ENCODE results near the gene NHSL2. TPM values are rescaled to one million over a fixed set of nuclear protein-coding genes. Genes with fewer than 3 reads are reported as not detected.
A peak's percentile ranks its signal among the peaks of the same experiment; 100 is the strongest.

Gene NHSL2
- total RNA-seq, 1 donor from 2014 or later: 3.8 TPM

- H3K27ac ChIP-seq (replicated peaks): no peak overlapping the region
- H3K27me3 ChIP-seq (ENCODE audit: low read depth): no peaks in the 10 kb centered on the region
- TF ChIP-seq, protein P1, sequence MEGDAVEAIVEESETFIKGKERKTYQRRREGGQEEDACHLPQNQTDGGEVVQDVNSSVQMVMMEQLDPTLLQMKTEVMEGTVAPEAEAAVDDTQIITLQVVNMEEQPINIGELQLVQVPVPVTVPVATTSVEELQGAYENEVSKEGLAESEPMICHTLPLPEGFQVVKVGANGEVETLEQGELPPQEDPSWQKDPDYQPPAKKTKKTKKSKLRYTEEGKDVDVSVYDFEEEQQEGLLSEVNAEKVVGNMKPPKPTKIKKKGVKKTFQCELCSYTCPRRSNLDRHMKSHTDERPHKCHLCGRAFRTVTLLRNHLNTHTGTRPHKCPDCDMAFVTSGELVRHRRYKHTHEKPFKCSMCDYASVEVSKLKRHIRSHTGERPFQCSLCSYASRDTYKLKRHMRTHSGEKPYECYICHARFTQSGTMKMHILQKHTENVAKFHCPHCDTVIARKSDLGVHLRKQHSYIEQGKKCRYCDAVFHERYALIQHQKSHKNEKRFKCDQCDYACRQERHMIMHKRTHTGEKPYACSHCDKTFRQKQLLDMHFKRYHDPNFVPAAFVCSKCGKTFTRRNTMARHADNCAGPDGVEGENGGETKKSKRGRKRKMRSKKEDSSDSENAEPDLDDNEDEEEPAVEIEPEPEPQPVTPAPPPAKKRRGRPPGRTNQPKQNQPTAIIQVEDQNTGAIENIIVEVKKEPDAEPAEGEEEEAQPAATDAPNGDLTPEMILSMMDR (IDR thresholded peaks at IDR 0.05; ENCODE audit: borderline replicate concordance): no peak
- H3K9me3 ChIP-seq (replicated peaks): no peaks in the 10 kb centered on the region
- H3K36me3 ChIP-seq: no peaks in the 10 kb centered on the region
- H3K4me3 ChIP-seq: no peak overlapping the region
- intact Hi-C loops (cut with micrococcal nuclease): no loop called here
- no peaks in the 10 kb centered on the region for H3K4me1 ChIP-seq
- no peak for DNase-seq
These were observed 84.0 kb downstream of the NHSL2 start for GRCh38 chrX:71994601-71995000.

DNA sequence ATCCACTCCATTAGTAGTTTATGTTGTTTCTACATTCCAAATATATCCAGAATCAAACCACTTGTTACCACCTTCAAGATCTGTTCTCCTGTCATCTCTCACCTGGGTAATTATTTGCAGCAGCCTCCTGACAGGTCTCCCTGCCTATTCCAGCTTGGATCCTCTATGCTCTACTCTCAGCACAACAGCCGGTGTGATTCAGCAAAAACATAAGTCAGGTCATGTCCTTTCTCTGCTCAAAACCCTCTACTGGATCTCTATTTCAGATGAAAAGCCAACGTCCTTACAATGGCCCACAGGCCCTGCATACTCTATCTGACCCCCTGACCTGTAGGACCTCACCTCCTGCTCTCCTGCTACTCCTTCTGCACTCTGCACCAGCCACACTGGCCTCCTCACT lies 84.5 kb downstream of the NHSL2 start:
- intact Hi-C loops (cut with micrococcal nuclease): no loop called here
- Histone ChIP-seq H3K9me3 (replicated peaks) (no peaks in the 10 kb centered on the region), H3K4me1 (no peaks in the 10 kb centered on the region), H3K27me3 (ENCODE audit: low read depth) (no peaks in the 10 kb centered on the region), H3K4me3 (no peak overlapping the region), H3K36me3 (no peaks in the 10 kb centered on the region), H3K27ac (replicated peaks) (no peak overlapping the region)
- TF ChIP-seq, protein P1 (IDR thresholded peaks at IDR 0.05; ENCODE audit: borderline replicate concordance): no peak
- DNase-seq: no peak

DNA sequence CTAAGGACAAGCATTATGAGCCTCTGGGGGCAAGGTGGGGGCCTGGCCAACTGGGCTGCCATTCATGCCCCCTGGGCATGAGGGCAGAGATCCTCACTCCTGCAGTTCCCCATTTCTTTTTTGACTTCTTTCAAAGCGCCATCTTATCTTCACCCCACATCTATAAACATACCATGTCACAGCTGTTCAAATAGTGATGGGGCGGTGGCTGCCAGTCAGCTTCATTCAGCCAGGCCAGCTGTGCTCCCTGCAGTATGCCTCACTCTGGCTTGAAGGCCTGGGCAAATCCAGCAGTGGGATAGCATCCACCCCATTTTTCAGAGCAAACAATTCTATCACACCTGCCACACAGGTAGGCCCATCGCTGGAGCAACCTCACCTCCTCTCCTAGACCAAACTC lies 85.5 kb downstream of the NHSL2 start:
- Histone ChIP-seq H3K27me3 (ENCODE audit: low read depth) (no peaks in the 10 kb centered on the region), H3K36me3 (no peaks in the 10 kb centered on the region), H3K27ac (replicated peaks) (no peak overlapping the region), H3K4me1 (no peaks in the 10 kb centered on the region), H3K4me3 (no peak overlapping the region), H3K9me3 (replicated peaks) (no peaks in the 10 kb centered on the region)
- no peak for DNase-seq
- intact Hi-C loops (cut with micrococcal nuclease): no loop called here
- TF ChIP-seq, protein P1 (IDR thresholded peaks at IDR 0.05; ENCODE audit: borderline replicate concordance): no peak

- H3K27me3 ChIP-seq (ENCODE audit: low read depth): no peaks in the 10 kb centered on the region
- DNase-seq: peak; percentile 44
- no peaks in the 10 kb centered on the region for H3K4me1 ChIP-seq
- TF ChIP-seq, protein P1 (IDR thresholded peaks at IDR 0.05; ENCODE audit: borderline replicate concordance): no peak
- peak overlapping the region; percentile 44 for H3K27ac ChIP-seq (replicated peaks)
- intact Hi-C loops (cut with micrococcal nuclease): no loop called here
- no peaks in the 10 kb centered on the region for H3K36me3 ChIP-seq
- H3K9me3 ChIP-seq (replicated peaks): no peaks in the 10 kb centered on the region
- no peak overlapping the region for H3K4me3 ChIP-seq
These were observed 86.2 kb downstream of the NHSL2 start for GRCh38 chrX:71996826-71997225.

DNA sequence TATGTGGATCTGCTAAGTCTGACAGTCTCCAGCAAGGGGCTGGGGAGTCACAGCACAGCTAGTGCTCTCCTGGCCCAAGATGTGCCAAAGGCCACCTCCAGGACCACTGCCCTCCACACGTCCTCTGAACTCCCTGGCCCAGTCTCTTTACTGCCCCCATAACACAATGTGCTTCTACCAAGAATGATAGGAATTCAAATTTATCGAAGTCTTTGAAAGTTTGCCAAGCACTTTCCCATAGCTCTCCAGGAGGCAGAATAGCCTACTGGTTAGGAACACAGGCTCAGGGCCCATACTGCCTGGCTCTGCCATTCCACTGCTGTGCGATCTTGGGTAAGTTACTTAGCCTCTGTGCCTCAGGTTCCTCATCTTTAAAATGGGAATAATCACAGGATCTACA lies 86.7 kb downstream of the NHSL2 start:
- peak overlapping the region; percentile 44 for H3K27ac ChIP-seq (replicated peaks)
- H3K4me1 ChIP-seq: no peaks in the 10 kb centered on the region
- H3K9me3 ChIP-seq (replicated peaks): no peaks in the 10 kb centered on the region
- no peaks in the 10 kb centered on the region for H3K27me3 ChIP-seq (ENCODE audit: low read depth)
- DNase-seq: no peak
- H3K36me3 ChIP-seq: no peaks in the 10 kb centered on the region
- intact Hi-C loops (cut with micrococcal nuclease): no loop called here
- H3K4me3 ChIP-seq: no peak overlapping the region
- TF ChIP-seq, protein P1 (IDR thresholded peaks at IDR 0.05; ENCODE audit: borderline replicate concordance): no peak

Measured in left ventricle myocardium inferior (tissue), 1 donor.